Measurements from ENCODE around the gene HECW1.

DNA sequence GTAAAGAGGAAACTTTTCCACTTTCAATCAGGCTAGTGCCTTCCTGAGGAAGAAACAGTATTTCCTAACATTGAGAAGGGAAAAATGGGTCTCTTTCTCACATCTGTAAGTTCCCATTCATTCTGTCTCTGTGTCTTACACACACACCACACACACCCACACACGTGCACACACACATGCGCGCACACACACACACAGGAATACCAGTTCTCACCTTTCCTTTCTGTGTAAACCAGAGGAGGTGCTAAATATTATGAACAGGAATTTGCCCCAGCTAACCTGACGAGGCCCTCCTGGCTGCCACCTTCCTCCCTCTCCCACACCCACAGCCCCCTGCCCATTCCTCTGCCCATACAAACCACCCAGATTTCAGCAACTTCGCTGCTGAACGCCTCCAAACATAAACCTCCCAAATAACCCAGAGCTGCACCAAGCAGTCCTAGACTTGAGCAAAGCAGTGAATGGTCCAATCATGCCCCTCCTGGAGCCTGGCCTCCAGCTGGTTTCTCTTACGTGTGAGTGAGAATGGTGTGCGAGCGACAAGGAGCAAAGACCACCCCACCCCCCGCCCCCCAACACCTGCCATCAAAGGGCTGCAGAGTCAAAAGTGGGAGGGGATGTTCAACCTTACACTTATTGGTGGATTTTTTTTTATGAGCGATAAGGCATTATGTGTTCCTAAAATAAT lies 190.5 kb downstream of the HECW1 start:
- TF ChIP-seq, protein P1, sequence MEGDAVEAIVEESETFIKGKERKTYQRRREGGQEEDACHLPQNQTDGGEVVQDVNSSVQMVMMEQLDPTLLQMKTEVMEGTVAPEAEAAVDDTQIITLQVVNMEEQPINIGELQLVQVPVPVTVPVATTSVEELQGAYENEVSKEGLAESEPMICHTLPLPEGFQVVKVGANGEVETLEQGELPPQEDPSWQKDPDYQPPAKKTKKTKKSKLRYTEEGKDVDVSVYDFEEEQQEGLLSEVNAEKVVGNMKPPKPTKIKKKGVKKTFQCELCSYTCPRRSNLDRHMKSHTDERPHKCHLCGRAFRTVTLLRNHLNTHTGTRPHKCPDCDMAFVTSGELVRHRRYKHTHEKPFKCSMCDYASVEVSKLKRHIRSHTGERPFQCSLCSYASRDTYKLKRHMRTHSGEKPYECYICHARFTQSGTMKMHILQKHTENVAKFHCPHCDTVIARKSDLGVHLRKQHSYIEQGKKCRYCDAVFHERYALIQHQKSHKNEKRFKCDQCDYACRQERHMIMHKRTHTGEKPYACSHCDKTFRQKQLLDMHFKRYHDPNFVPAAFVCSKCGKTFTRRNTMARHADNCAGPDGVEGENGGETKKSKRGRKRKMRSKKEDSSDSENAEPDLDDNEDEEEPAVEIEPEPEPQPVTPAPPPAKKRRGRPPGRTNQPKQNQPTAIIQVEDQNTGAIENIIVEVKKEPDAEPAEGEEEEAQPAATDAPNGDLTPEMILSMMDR (optimal IDR thresholded peaks at IDR 0.05 in 1 of 3, IDR thresholded peaks at IDR 0.05 in 1 of 3, conservative IDR thresholded peaks at IDR 0.05 in 1 of 3; ENCODE audit: extremely low read depth in 1 of 3, insufficient read depth in 2 of 3, low read length in 3 of 3): no peak
- TF ChIP-seq EZH2 (IDR thresholded peaks at IDR 0.05; ENCODE audit: low read length): no peak

Data from keratinocyte (primary cell).